CD14-positive monocyte (primary cell): ENCODE data around the gene DGKA. TPM values are rescaled to one million over a fixed set of nuclear protein-coding genes. Genes with fewer than 3 reads are reported as not detected.

Experiments
- DNase-seq, 3 donors: peaks; one replicate each; pipeline ENCODE4 v3.0.0-alpha.2; 2011 to 2022
- H2AFZ ChIP-seq: 2 replicates; pipeline ENCODE4 v1.6.0; 2012; ENCODE audit warnings: mild to moderate bottlenecking, low read depth, low read length, inconsistent platforms; ENCODE audit not compliant: insufficient read depth, poor library complexity, severe bottlenecking
- H3K27ac ChIP-seq, 2 donors: 1 replicate in 1 of 2; 2 replicates in 1 of 2; pipeline ENCODE4 v1.5.1; 2012 to 2013; ENCODE audit warnings: low read length in 2 of 2, control low read depth in 1 of 2, inconsistent platforms in 1 of 2, low read depth in 1 of 2, mild to moderate bottlenecking in 1 of 2
- H3K27me3 ChIP-seq, 2 donors: one replicate each; pipeline versions ENCODE4 v1.6.0 to v1.6.1; 2011 to 2013; ENCODE audit warnings: low read length in 2 of 2; ENCODE audit not compliant: control insufficient read depth in 2 of 2, insufficient read depth in 2 of 2
- H3K36me3 ChIP-seq, 2 donors: replicated peaks in 1 of 2; 1 replicate in 1 of 2; 2 replicates in 1 of 2; pipeline versions ENCODE4 v1.5.1 to v1.6.1; 2012 to 2013; ENCODE audit warnings: low read length in 2 of 2, control low read depth in 1 of 2, inconsistent platforms in 1 of 2, mild to moderate bottlenecking in 1 of 2; ENCODE audit not compliant: insufficient read depth in 2 of 2, control insufficient read depth in 1 of 2
- H3K4me1 ChIP-seq, 2 donors: 1 replicate in 1 of 2; 2 replicates in 1 of 2; pipeline versions ENCODE4 v1.5.1 to v1.6.1; 2012 to 2013; ENCODE audit warnings: low read length in 2 of 2, control low read depth in 1 of 2, inconsistent platforms in 1 of 2, mild to moderate bottlenecking in 1 of 2, moderate library complexity in 1 of 2; ENCODE audit not compliant: insufficient read depth in 2 of 2, control insufficient read depth in 1 of 2
- H3K4me2 ChIP-seq: replicated peaks from 2 replicates; pipeline ENCODE3; 2012; ENCODE audit warnings: low read length, moderate library complexity, mild to moderate bottlenecking; ENCODE audit not compliant: poor library complexity, severe bottlenecking; ENCODE audit errors: extremely low read depth
- H3K4me3 ChIP-seq, 3 experiments: fragments of 200-600 bp in 1 of 3; sonication (generic) in 1 of 3; replicated peaks in 1 of 3; 1 replicate in 2 of 3; 2 replicates in 1 of 3; pipeline ENCODE4 v1.5.1; 2011 to 2013; ENCODE audit warnings: low read length in 3 of 3, mild to moderate bottlenecking in 3 of 3, control low read depth in 2 of 3, low read depth in 2 of 3, inconsistent platforms in 1 of 3, moderate library complexity in 1 of 3
- H3K79me2 ChIP-seq: 2 replicates; pipeline ENCODE4 v1.6.0; 2012; ENCODE audit warnings: mild to moderate bottlenecking, control low read depth, inconsistent platforms, low read length, moderate library complexity; ENCODE audit not compliant: insufficient read depth
- H3K9ac ChIP-seq: 2 replicates; pipeline ENCODE4 v1.6.0; 2017; ENCODE audit warnings: low read length, mild to moderate bottlenecking; ENCODE audit not compliant: insufficient read depth, poor library complexity, severe bottlenecking
- H3K9me3 ChIP-seq, 2 donors: replicated peaks in 1 of 2; 1 replicate in 1 of 2; 2 replicates in 1 of 2; pipeline versions ENCODE4 v1.5.1 to v1.6.1; 2012 to 2013; ENCODE audit warnings: low read length in 2 of 2, control low read depth in 1 of 2; ENCODE audit not compliant: control insufficient read depth in 1 of 2, insufficient read depth in 1 of 2
- H4K20me1 ChIP-seq: 2 replicates; pipeline ENCODE4 v1.6.0; 2012; ENCODE audit warnings: mild to moderate bottlenecking, low read length, control low read depth, moderate library complexity; ENCODE audit not compliant: insufficient read depth
- H3K27ac Mint-ChIP-seq, 7 donors: one replicate each; pipeline ENCODE4 v1.8.0; 2020; ENCODE audit warnings: mild to moderate bottlenecking in 7 of 7, mixed read lengths in 7 of 7, moderate library complexity in 6 of 7, inconsistent platforms in 2 of 7
- H3K27me3 Mint-ChIP-seq, 3 donors: one replicate each; pipeline ENCODE4 v1.8.0; 2021 to 2022; ENCODE audit warnings: low read depth in 3 of 3, mild to moderate bottlenecking in 3 of 3, mixed read lengths in 3 of 3, moderate library complexity in 3 of 3, inconsistent platforms in 1 of 3
- H3K36me3 Mint-ChIP-seq, 2 donors: one replicate each; pipeline ENCODE4 v1.8.0; 2020; ENCODE audit warnings: mixed read lengths in 2 of 2, inconsistent platforms in 1 of 2, mild to moderate bottlenecking in 1 of 2
- H3K4me1 Mint-ChIP-seq: one replicate; pipeline ENCODE4 v1.8.0; 2020; ENCODE audit warnings: mild to moderate bottlenecking, mixed read lengths
- H3K4me3 Mint-ChIP-seq, 2 donors: one replicate each; pipeline ENCODE4 v1.8.0; 2020; ENCODE audit warnings: mild to moderate bottlenecking in 2 of 2, mixed read lengths in 2 of 2, moderate library complexity in 1 of 2
- H3K9me3 Mint-ChIP-seq, 7 donors: one replicate each; pipeline ENCODE4 v1.8.0; 2020 to 2022; ENCODE audit warnings: mixed read lengths in 7 of 7, mild to moderate bottlenecking in 6 of 7, moderate library complexity in 6 of 7, inconsistent platforms in 2 of 7
- WGBS: methylation state at CpG from one replicate; pipeline ENCODE4 v1.1.5; 2013; ENCODE audit warnings: missing lambda C conversion rate; ENCODE audit not compliant: insufficient coverage; 5-methylcytosine and 5-hydroxymethylcytosine counted together
- intact Hi-C, 2 donors: fragments of 100-400 bp; cut with micrococcal nuclease; formaldehyde crosslinking; loops; one replicate each; pipeline versions ENCODE4 v1.15.0 to v1.15.1; 2023
- polyA plus RNA-seq, 3 donors: library from polyadenylated mRNA; depleted of rRNA in 1 of 3; unstranded in 2 of 3; stranded (reverse) in 1 of 3; fragments of 300-500 nt in 2 of 3; fragments of >200 nt in 1 of 3; fragmentation: Illumina TruSeq in 2 of 3; gene quantifications; 1 replicate in 2 of 3; 2 replicates in 1 of 3; pipeline ENCODE4 v1.2.3, GENCODE V29; 2012 to 2021
- TF ChIP-seq, protein P1 (sequence below): fragments of 200-600 bp; IDR thresholded peaks from one replicate; pipeline ENCODE4 v1.8.0; 2022; ENCODE audit warnings: antibody characterized with exemption, mild to moderate bottlenecking

Gene DGKA
- polyA plus RNA-seq, 3 donors, result 16.0 to 99.1 (median 21.4) TPM

DNA sequence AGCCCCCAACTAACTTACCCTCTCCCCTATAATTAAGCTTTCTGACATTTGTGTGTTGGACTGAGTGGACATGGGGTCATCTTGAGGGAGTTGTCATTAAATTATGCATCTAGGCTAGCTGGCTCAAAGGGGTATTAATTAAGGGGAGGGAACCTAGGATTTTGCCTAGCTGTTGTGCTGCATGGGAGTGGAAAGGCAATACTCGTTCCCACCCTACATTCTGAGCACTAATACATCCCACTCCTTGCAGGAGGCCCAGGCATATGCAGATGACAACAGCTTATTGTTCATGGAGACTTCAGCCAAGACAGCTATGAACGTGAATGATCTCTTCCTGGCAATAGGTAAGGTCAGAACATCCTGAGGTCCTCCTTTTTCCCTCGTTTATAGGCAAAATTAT, 60.1 kb downstream of the DGKA start:
- Mint-ChIP-seq H3K9me3 (no peaks in the 10 kb centered on the region), H3K27ac (peak overlapping the region in 1 of 7 donors; percentile 7), H3K27me3 (no peaks in the 10 kb centered on the region), H3K4me3 (no peak overlapping the region), H3K36me3 (peaks cover 74 to 91% of the 10 kb centered on the region in 2 donors), H3K4me1 (peaks cover 5% of the 10 kb centered on the region)
- WGBS, result 100% methylated on average over 1 of the region's 3 CpGs
- H3K4me1 ChIP-seq, result peaks cover under 1 to 2% of the 10 kb centered on the region in 2 donors
- no peak overlapping the region for H2AFZ ChIP-seq
- intact Hi-C loops, result loop anchor here in 1 of 2 donors (10.0 kb wide), 1 partner anchor 114 kb away; the partner anchor contains the start of gene PA2G4
- no peaks in the 10 kb centered on the region for H3K27me3 ChIP-seq
- no peak overlapping the region for H3K4me2 ChIP-seq
- H3K79me2 ChIP-seq, result no peaks in the 10 kb centered on the region
- H3K9ac ChIP-seq, result no peak overlapping the region
- H3K27ac ChIP-seq, result peak overlapping the region in 1 of 2 donors; percentile 1
- TF ChIP-seq, protein P1, sequence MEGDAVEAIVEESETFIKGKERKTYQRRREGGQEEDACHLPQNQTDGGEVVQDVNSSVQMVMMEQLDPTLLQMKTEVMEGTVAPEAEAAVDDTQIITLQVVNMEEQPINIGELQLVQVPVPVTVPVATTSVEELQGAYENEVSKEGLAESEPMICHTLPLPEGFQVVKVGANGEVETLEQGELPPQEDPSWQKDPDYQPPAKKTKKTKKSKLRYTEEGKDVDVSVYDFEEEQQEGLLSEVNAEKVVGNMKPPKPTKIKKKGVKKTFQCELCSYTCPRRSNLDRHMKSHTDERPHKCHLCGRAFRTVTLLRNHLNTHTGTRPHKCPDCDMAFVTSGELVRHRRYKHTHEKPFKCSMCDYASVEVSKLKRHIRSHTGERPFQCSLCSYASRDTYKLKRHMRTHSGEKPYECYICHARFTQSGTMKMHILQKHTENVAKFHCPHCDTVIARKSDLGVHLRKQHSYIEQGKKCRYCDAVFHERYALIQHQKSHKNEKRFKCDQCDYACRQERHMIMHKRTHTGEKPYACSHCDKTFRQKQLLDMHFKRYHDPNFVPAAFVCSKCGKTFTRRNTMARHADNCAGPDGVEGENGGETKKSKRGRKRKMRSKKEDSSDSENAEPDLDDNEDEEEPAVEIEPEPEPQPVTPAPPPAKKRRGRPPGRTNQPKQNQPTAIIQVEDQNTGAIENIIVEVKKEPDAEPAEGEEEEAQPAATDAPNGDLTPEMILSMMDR, result no peak
- H3K36me3 ChIP-seq, result peaks cover 67 to 91% of the 10 kb centered on the region in 2 donors
- DNase-seq, result no peak
- no peak overlapping the region for H3K4me3 ChIP-seq
- H3K9me3 ChIP-seq, result no peaks in the 10 kb centered on the region
- no peaks in the 10 kb centered on the region for H4K20me1 ChIP-seq

DNA sequence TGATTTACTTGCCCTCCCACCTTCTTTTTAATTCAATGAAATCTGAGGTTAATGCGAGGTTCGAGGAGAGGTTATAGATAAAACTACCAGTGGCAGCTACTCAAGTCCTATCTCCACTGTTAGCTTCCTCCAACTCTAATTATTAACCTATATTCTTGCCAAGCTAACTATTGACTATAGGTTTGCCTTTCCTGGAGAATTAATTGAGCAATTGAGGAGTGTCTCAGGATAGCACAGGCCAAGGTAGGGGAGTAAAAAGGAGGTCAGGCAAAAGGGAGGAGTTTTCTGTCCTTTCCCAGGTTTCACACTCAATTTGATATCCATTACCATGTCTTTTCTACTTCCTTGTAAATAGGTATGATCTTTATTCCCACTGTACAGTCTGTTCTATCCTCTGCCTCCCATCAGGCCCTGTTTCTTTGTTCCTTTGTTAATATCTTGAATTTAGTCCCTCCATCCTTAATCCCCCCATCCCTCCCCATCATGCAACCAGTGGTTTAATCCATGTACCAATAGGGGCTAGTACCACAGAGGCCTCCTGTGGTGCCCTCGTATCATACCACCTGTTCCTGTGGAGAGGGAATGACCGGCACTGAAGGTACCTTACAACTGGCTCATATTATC, 62.4 kb downstream of the DGKA start:
- Histone ChIP-seq H3K9ac (no peak overlapping the region), H3K27me3 (no peaks in the 10 kb centered on the region), H3K4me3 (no peak overlapping the region), H2AFZ (no peak overlapping the region), H3K36me3 (peaks cover 57 to 71% of the 10 kb centered on the region in 2 donors), H3K27ac (no peak overlapping the region), H3K79me2 (peaks cover 6% of the 10 kb centered on the region), H4K20me1 (no peaks in the 10 kb centered on the region), H3K9me3 (no peaks in the 10 kb centered on the region), H3K4me2 (no peak overlapping the region), H3K4me1 (peaks cover 14 to 19% of the 10 kb centered on the region in 2 donors)
- no peak for DNase-seq
- no peaks in the 10 kb centered on the region for H3K27me3 Mint-ChIP-seq
- peak overlapping the region in 1 of 7 donors; percentile 38 for H3K27ac Mint-ChIP-seq
- H3K36me3 Mint-ChIP-seq, result peaks cover 59 to 68% of the 10 kb centered on the region in 2 donors
- intact Hi-C loops, result loop anchor here in 1 of 2 donors (10.0 kb wide), 1 partner anchor 111 kb away; the partner anchor contains the start of gene PA2G4
- 100% methylated on average over 1 of the region's 4 CpGs for whole genome bisulfite sequencing
- no peaks in the 10 kb centered on the region for H3K9me3 Mint-ChIP-seq
- TF ChIP-seq, protein P1, result no peak
- H3K4me3 Mint-ChIP-seq, result no peak overlapping the region
- H3K4me1 Mint-ChIP-seq, result peaks cover 22% of the 10 kb centered on the region
